Lung (tissue), 12 donors: ENCODE data around the gene JPH2. TPM values are rescaled to one million over a fixed set of nuclear protein-coding genes. Genes with fewer than 3 reads are reported as not detected.

Source experiments
- ATAC-seq: fragments of 200-7000 bp; cut with Tn5 transposase; one replicate; pipeline ENCODE4 v1.9.1; 2020; ENCODE audit warnings: moderate number of reproducible peaks; ENCODE audit not compliant: insufficient read depth, low FRiP score
- DNase-seq, 3 donors: peaks; one replicate each; pipeline ENCODE4 v3.0.0-alpha.2; 2013 to 2017
- H3K27ac ChIP-seq, 2 donors: one replicate each; pipeline ENCODE4 v1.5.1; 2013; ENCODE audit warnings: mild to moderate bottlenecking in 2 of 2, moderate library complexity in 2 of 2, control low read depth in 1 of 2, inconsistent platforms in 1 of 2, low read depth in 1 of 2, low read length in 1 of 2
- H3K27me3 ChIP-seq, 3 donors: one replicate each; pipeline ENCODE4 v1.5.1; 2013; ENCODE audit warnings: low read length in 2 of 3; ENCODE audit not compliant: control insufficient read depth in 3 of 3, insufficient read depth in 3 of 3
- H3K36me3 ChIP-seq, 4 donors: one replicate each; pipeline ENCODE4 v1.5.1; 2013; ENCODE audit warnings: low read length in 4 of 4, mild to moderate bottlenecking in 1 of 4, moderate library complexity in 1 of 4; ENCODE audit not compliant: control insufficient read depth in 4 of 4, insufficient read depth in 4 of 4
- H3K4me1 ChIP-seq, 5 donors: one replicate each; pipeline ENCODE4 v1.5.1; 2013; ENCODE audit warnings: low read length in 5 of 5, mild to moderate bottlenecking in 2 of 5, moderate library complexity in 1 of 5; ENCODE audit not compliant: control insufficient read depth in 5 of 5, insufficient read depth in 5 of 5
- H3K4me3 ChIP-seq: one replicate; pipeline ENCODE4 v1.5.1; 2013; ENCODE audit warnings: mild to moderate bottlenecking, control low read depth, moderate library complexity
- H3K9ac ChIP-seq, 2 donors: one replicate each; pipeline ENCODE4 v1.5.1; 2013; ENCODE audit warnings: low read length in 2 of 2, control low read depth in 1 of 2; ENCODE audit not compliant: insufficient read depth in 1 of 2
- H3K9me3 ChIP-seq, 4 donors: one replicate each; pipeline ENCODE4 v1.5.1; 2013; ENCODE audit warnings: low read length in 3 of 4, mild to moderate bottlenecking in 1 of 4, moderate library complexity in 1 of 4; ENCODE audit not compliant: control insufficient read depth in 4 of 4, insufficient read depth in 3 of 4
- WGBS, 2 donors: extraction: QIAGEN DNeasy Blood & Tissue Kit; methylation state at CpG; one replicate each; pipeline ENCODE4 v1.1.7; 2013; 5-methylcytosine and 5-hydroxymethylcytosine counted together
- polyA plus RNA-seq, 2 donors: library from polyadenylated mRNA; stranded (reverse); fragments of 200-250 nt; gene quantifications; one replicate each; pipeline ENCODE4 v1.2.1, GENCODE V29; 2013
- total RNA-seq, 2 donors: library from RNA; depleted of rRNA in 1 of 2; stranded (reverse); fragments of >200 nt in 1 of 2; gene quantifications; one replicate each; pipeline ENCODE4 v1.2.1, GENCODE V29; 2014 to 2021
- TF ChIP-seq, protein P1 (sequence below): IDR thresholded peaks from 2 replicates; pipeline ENCODE4 v1.5.1; 2012; ENCODE audit warnings: mild to moderate bottlenecking; ENCODE audit errors: control extremely low read depth, extremely low read depth
- donor health status: control.
- donor health status: control.
- donor health status: Bipolar disorder and iron deficiency.
- donor health status: healthy.
- donor health status: DM: yes; HTN: yes; CAD: no.

JPH2 gene
- total and polyA plus RNA-seq, 4 donors = 2.5 to 9.2 (median 2.7) TPM

DNA sequence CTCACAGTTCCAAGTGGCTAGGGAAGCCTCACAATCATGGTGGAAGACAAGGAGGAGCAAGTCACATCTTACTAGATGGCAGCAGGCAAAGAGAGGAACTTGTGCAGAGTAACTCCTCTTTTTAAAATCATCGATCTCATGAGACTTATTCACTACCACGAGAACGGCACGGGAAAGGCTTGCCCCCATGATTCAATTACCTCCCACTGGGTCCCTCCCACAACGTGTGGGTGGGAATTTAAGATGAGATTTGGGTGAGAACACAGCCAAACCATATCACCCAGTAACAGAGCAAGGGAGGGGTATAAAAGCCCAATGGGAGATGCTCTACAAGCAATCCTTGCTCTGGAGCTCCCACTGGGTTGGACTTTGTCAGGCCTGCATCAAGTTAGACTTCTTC is 80.4 kb downstream of the JPH2 start:
- TF ChIP-seq, protein P1, sequence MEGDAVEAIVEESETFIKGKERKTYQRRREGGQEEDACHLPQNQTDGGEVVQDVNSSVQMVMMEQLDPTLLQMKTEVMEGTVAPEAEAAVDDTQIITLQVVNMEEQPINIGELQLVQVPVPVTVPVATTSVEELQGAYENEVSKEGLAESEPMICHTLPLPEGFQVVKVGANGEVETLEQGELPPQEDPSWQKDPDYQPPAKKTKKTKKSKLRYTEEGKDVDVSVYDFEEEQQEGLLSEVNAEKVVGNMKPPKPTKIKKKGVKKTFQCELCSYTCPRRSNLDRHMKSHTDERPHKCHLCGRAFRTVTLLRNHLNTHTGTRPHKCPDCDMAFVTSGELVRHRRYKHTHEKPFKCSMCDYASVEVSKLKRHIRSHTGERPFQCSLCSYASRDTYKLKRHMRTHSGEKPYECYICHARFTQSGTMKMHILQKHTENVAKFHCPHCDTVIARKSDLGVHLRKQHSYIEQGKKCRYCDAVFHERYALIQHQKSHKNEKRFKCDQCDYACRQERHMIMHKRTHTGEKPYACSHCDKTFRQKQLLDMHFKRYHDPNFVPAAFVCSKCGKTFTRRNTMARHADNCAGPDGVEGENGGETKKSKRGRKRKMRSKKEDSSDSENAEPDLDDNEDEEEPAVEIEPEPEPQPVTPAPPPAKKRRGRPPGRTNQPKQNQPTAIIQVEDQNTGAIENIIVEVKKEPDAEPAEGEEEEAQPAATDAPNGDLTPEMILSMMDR = no peak
- peaks cover 0 to 8% (median 3%) of the 10 kb centered on the region in 4 donors for H3K9me3 ChIP-seq
- ATAC-seq (no peak), DNase-seq (no peak)
- no peak overlapping the region for H3K27ac ChIP-seq
- WGBS, 2 donors = 79 to 86% methylated on average over 5 of the region's 5 CpGs
- H3K27me3 ChIP-seq = peaks cover 0 to 4% (median 0%) of the 10 kb centered on the region in 3 donors
- H3K36me3 ChIP-seq = no peaks in the 10 kb centered on the region
- no peak overlapping the region for H3K4me3 ChIP-seq
- no peaks in the 10 kb centered on the region for H3K4me1 ChIP-seq
- H3K9ac ChIP-seq = no peak overlapping the region

DNA sequence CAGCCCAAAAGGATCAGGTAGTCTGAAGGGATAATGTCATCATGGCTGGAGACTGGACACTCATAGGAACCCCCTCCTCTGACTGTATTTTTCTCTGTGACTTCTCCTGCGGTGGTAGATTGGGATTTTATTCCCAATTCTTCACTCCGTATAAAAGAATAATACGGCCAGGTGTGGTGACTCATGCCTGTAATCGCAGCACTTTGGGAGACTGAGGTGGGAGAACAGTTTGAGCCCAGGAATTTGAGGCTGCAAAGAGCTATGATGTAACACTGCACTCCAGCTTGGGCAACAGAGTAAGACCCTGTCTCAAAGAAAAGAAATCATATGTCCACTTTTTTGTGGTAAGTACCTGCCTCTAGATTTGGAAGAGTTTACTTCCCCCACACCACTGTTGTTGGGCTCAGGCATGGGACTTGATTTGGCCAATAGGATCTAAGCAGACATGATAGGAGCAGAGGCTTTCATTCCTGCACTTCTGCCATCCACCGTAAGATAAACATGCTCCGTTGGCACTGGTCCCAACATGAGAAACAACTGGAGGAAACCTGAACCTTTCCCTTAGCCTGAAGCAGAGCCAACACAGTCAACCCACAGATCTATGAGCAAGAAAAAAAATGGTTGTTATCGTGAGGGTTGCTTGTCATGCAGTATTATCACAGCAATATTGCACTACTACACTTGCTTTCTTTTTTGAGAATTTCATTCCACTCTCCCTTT is 82.0 kb downstream of the JPH2 start:
- TF ChIP-seq, protein P1 = no peak
- Histone ChIP-seq H3K36me3 (no peaks in the 10 kb centered on the region), H3K9ac (no peak overlapping the region), H3K27me3 (peaks cover 0 to 4% (median 0%) of the 10 kb centered on the region in 3 donors), H3K4me1 (no peaks in the 10 kb centered on the region), H3K27ac (no peak overlapping the region), H3K4me3 (no peak overlapping the region), H3K9me3 (peaks cover 0 to 7% (median 3%) of the 10 kb centered on the region in 4 donors)
- 61 to 75% methylated on average over 7 of the region's 7 CpGs for WGBS, 2 donors
- no peak for ATAC-seq
- peak in 1 of 3 donors; percentile 34 for DNase-seq

DNA sequence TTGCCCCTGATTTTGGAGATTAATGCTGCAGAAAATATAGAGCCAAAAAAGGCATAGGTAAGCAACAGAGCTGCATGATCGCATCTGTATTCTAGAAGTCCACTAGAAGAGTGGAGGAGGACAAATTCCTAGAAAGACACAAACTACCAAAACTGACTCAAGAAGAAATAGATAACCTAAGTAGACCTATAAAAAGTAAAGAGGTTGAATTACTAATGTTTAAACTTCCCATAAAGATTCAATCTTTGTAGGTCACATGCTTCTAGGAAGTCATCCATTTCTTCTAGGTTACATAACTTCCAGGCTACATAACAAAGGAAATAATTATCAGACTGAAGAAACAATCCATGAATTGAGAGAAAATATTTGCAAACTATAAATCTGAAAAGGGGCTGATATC is 84.4 kb downstream of the JPH2 start:
- Histone ChIP-seq H3K4me1 (no peaks in the 10 kb centered on the region), H3K36me3 (no peaks in the 10 kb centered on the region), H3K9me3 (peaks cover 0 to 3% (median 0%) of the 10 kb centered on the region in 4 donors), H3K4me3 (no peak overlapping the region), H3K27ac (no peak overlapping the region), H3K27me3 (peaks cover 0 to 4% (median 0%) of the 10 kb centered on the region in 3 donors), H3K9ac (no peak overlapping the region)
- WGBS, 2 donors = 94 to 97% methylated on average over 1 of the region's 1 CpG
- DNase-seq (no peak), ATAC-seq (no peak)
- TF ChIP-seq, protein P1 = no peak
